ENCODE data around the gene SEMA3E.

DNA sequence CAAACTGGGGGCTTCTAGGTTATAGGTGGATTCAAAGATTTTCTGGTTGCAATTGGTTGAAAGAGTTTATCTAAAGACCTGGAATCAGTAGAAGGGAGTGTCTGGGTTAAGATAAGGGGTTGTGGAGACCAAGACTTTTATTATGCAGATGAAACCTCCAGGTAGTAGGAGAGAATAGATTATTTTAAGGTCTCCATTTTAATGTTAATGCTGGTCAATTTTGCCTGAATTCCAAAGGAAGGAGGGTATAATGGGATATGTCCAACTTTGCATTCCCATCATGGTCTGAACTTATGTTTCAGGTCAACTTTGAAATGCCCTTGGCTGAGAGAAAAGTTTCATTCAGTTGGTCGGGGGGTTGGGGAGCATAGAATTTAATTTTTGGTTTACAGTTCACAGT is 44.3 kb upstream of the SEMA3E start:
- TF ChIP-seq, protein P1, sequence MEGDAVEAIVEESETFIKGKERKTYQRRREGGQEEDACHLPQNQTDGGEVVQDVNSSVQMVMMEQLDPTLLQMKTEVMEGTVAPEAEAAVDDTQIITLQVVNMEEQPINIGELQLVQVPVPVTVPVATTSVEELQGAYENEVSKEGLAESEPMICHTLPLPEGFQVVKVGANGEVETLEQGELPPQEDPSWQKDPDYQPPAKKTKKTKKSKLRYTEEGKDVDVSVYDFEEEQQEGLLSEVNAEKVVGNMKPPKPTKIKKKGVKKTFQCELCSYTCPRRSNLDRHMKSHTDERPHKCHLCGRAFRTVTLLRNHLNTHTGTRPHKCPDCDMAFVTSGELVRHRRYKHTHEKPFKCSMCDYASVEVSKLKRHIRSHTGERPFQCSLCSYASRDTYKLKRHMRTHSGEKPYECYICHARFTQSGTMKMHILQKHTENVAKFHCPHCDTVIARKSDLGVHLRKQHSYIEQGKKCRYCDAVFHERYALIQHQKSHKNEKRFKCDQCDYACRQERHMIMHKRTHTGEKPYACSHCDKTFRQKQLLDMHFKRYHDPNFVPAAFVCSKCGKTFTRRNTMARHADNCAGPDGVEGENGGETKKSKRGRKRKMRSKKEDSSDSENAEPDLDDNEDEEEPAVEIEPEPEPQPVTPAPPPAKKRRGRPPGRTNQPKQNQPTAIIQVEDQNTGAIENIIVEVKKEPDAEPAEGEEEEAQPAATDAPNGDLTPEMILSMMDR (IDR thresholded peaks at IDR 0.05), result no peak
- TF ChIP-seq POLR2A (IDR thresholded peaks at IDR 0.05), result no peak

Measured in thyroid gland (tissue), 4 donors.